Loucy (cell line): ENCODE data around the gene CDV3.
"Not testable (repeated sequence)": the region's sequence is repeated elsewhere in the genome, so short reads cannot be mapped to it uniquely, and the experiment has no call there.

Source experiments
- EZH2phosphoT487 ChIP-seq: fragments of 200-600 bp; IDR thresholded peaks from 2 replicates; pipeline ENCODE4 v1.6.1; 2018; ENCODE audit warnings: antibody characterized with exemption, mild to moderate bottlenecking, moderate library complexity, borderline replicate concordance
- TF ChIP-seq, protein P1 (sequence below): fragments of 200-600 bp; sonication (generic); conservative IDR thresholded peaks from 2 replicates; pipeline ENCODE4 v1.5.1; 2014; ENCODE audit warnings: mild to moderate bottlenecking, antibody characterized with exemption, low read length

GRCh38 chr3:133544983-133545382 lies 28.5 kb upstream of the CDV3 start:
- TF ChIP-seq EZH2phosphoT487: not testable (repeated sequence)
- TF ChIP-seq, protein P1, sequence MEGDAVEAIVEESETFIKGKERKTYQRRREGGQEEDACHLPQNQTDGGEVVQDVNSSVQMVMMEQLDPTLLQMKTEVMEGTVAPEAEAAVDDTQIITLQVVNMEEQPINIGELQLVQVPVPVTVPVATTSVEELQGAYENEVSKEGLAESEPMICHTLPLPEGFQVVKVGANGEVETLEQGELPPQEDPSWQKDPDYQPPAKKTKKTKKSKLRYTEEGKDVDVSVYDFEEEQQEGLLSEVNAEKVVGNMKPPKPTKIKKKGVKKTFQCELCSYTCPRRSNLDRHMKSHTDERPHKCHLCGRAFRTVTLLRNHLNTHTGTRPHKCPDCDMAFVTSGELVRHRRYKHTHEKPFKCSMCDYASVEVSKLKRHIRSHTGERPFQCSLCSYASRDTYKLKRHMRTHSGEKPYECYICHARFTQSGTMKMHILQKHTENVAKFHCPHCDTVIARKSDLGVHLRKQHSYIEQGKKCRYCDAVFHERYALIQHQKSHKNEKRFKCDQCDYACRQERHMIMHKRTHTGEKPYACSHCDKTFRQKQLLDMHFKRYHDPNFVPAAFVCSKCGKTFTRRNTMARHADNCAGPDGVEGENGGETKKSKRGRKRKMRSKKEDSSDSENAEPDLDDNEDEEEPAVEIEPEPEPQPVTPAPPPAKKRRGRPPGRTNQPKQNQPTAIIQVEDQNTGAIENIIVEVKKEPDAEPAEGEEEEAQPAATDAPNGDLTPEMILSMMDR: not testable (repeated sequence)
